A172 (cell line): ENCODE data around the gene MTA3. TPM values are rescaled to one million over a fixed set of nuclear protein-coding genes. Genes with fewer than 3 reads are reported as not detected.
"Not testable (repeated sequence)": the region's sequence is repeated elsewhere in the genome, so short reads cannot be mapped to it uniquely, and the experiment has no call there.

Experiments used
- DNase-seq: peaks from one replicate; pipeline ENCODE4 v3.0.0-alpha.2; 2015; ENCODE audit warnings: low spot score
- total RNA-seq: library from RNA; depleted of rRNA; stranded (reverse); fragments of >200 nt; shearing (Covaris generic); gene quantifications from 2 replicates; pipeline ENCODE4 v1.2.3, GENCODE V29; 2014

MTA3 gene
- total RNA-seq, 1 experiment from 2014 or later = 35.5 TPM

- DNase-seq = no peak
Measured at GRCh38 chr2:42607101-42607637, 38.7 kb downstream of the MTA3 start.

GRCh38 chr2:42613281-42614064 is 45.0 kb downstream of the MTA3 start:
- DNase-seq = no peak

GRCh38 chr2:42614838-42615237 is 46.4 kb downstream of the MTA3 start:
- peak; percentile 35 for DNase-seq

- no peak for DNase-seq
Measured at GRCh38 chr2:42618116-42618515, 49.7 kb downstream of the MTA3 start.

- peak; percentile 63 for DNase-seq
Measured at GRCh38 chr2:42618972-42619371, 50.5 kb downstream of the MTA3 start.

- not testable (repeated sequence) for DNase-seq
Measured at GRCh38 chr2:42621626-42622025, 53.2 kb downstream of the MTA3 start.

- DNase-seq = no peak
Measured at GRCh38 chr2:42622943-42623676, 54.7 kb downstream of the MTA3 start.

- no peak for DNase-seq
Measured at GRCh38 chr2:42624047-42624446, 55.6 kb downstream of the MTA3 start.

- DNase-seq = not testable (repeated sequence)
Measured at GRCh38 chr2:42628024-42628423, 59.6 kb downstream of the MTA3 start.

- DNase-seq = no peak
Measured at GRCh38 chr2:42636934-42637333, 68.5 kb downstream of the MTA3 start.

- no peak for DNase-seq
Measured at GRCh38 chr2:42638080-42638784, 69.8 kb downstream of the MTA3 start.

GRCh38 chr2:42639340-42640077 is 71.1 kb downstream of the MTA3 start:
- DNase-seq = no peak

- no peak for DNase-seq
Measured at GRCh38 chr2:42640261-42640660, 71.8 kb downstream of the MTA3 start.

- DNase-seq = not testable (repeated sequence)
Measured at GRCh38 chr2:42642371-42642770, 73.9 kb downstream of the MTA3 start.

GRCh38 chr2:42645551-42645950 is 77.1 kb downstream of the MTA3 start:
- DNase-seq = no peak

- no peak for DNase-seq
Measured at GRCh38 chr2:42648796-42649195, 80.4 kb downstream of the MTA3 start.

- DNase-seq = no peak
Measured at GRCh38 chr2:42651057-42651456, 82.6 kb downstream of the MTA3 start.

- no peak for DNase-seq
Measured at GRCh38 chr2:42652086-42652485, 83.7 kb downstream of the MTA3 start.

- DNase-seq = no peak
Measured at GRCh38 chr2:42653039-42653438, 84.6 kb downstream of the MTA3 start.

GRCh38 chr2:42653908-42654445 is 85.5 kb downstream of the MTA3 start:
- no peak for DNase-seq

- no peak for DNase-seq
Measured at GRCh38 chr2:42658306-42658705, 89.9 kb downstream of the MTA3 start.
